GM12865 (cell line): ENCODE results near the gene EGR2.
A peak's percentile ranks its signal among the peaks of the same experiment; 100 is the strongest.

ENCODE experiments used
- DNase-seq: peaks from one replicate; pipeline ENCODE4 v3.0.0; 2010; ENCODE audit warnings: low read depth
- H3K4me3 ChIP-seq: 2 replicates; pipeline ENCODE4 v1.5.1; 2011; ENCODE audit warnings: mild to moderate bottlenecking, low read depth, low read length, control low read depth
- TF ChIP-seq, protein P1 (sequence below): IDR thresholded peaks from 2 replicates; pipeline ENCODE4 v1.5.1; 2011; ENCODE audit warnings: low read length, control low read depth, low read depth, inconsistent platforms; ENCODE audit not compliant: insufficient read depth; ENCODE audit errors: missing control alignments

Gene EGR2

DNA sequence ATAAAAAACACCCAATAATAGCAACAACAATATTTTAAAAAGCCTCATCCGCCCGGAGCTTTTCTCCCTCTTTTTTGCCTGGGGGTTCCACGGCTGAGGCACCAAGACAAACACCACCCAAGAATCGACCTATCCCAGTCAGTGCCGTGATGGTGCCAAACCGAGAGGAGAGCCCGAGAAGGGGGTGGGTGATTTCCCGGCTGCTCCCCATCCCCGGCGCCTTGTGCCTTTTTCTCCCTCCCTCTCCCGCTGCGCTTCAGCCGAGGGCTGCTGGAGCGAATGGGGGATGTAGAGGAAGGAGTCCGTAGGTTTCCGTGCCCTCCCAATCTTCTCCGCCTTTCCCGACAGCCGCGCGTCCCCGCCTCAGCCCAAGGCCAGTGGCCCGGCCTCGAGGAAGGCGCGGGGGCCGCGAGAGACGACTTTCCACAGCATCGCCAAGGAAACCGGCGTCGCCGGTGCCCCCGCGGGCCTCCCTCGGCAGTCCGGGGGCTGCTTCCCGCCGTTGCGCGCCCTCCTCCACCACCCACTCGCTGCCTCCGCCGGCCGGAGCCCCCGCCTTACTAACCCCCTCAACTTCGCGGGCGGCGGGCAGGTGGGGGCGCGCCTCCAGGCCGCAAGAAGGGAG is 1.3 kb downstream of the EGR2 start:
- no peak for DNase-seq
- H3K4me3 ChIP-seq: peak overlapping the region; percentile 71
- TF ChIP-seq, protein P1, sequence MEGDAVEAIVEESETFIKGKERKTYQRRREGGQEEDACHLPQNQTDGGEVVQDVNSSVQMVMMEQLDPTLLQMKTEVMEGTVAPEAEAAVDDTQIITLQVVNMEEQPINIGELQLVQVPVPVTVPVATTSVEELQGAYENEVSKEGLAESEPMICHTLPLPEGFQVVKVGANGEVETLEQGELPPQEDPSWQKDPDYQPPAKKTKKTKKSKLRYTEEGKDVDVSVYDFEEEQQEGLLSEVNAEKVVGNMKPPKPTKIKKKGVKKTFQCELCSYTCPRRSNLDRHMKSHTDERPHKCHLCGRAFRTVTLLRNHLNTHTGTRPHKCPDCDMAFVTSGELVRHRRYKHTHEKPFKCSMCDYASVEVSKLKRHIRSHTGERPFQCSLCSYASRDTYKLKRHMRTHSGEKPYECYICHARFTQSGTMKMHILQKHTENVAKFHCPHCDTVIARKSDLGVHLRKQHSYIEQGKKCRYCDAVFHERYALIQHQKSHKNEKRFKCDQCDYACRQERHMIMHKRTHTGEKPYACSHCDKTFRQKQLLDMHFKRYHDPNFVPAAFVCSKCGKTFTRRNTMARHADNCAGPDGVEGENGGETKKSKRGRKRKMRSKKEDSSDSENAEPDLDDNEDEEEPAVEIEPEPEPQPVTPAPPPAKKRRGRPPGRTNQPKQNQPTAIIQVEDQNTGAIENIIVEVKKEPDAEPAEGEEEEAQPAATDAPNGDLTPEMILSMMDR: no peak

DNA sequence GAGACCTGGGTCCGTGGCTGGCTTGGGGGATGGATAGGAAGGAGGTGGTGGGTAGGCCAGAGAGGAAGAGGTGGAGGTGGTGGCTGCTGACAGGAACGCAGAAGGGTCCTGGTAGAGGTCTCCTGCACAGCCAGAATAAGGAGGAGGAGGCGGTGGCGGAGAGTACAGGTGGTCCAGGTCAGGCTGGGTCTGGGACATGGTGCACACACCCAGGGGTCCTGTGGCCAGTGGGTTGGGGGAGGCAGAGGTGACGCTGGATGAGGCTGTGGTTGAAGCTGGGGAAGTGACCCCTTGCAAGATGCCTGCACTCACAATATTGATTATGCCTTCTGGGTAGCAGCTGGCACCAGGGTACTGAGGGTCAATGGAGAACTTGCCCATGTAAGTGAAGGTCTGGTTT is 2.2 kb downstream of the EGR2 start:
- peak overlapping the region; percentile 71 for H3K4me3 ChIP-seq
- no peak for DNase-seq
- TF ChIP-seq, protein P1: no peak

DNA sequence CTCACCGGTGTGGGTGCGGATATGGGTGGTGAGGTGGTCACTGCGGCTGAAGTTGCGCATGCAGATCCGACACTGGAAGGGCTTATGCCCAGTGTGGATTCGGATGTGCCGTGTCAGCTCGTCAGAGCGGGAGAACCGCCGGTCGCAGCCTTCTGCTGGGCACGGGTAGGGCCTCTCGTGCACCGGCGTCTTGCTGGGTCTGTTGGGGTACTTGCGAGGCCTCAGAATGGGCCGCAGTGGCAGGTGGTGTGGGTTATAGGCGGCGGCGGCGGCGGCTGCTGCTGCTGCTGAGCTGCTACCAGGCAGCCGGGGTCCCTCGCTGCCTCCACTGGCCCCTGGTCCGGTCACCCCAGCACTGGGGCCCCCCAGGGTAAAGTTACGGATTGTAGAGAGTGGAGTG is 2.7 kb downstream of the EGR2 start:
- no peak overlapping the region for H3K4me3 ChIP-seq
- DNase-seq: no peak
- TF ChIP-seq, protein P1: no peak

DNA sequence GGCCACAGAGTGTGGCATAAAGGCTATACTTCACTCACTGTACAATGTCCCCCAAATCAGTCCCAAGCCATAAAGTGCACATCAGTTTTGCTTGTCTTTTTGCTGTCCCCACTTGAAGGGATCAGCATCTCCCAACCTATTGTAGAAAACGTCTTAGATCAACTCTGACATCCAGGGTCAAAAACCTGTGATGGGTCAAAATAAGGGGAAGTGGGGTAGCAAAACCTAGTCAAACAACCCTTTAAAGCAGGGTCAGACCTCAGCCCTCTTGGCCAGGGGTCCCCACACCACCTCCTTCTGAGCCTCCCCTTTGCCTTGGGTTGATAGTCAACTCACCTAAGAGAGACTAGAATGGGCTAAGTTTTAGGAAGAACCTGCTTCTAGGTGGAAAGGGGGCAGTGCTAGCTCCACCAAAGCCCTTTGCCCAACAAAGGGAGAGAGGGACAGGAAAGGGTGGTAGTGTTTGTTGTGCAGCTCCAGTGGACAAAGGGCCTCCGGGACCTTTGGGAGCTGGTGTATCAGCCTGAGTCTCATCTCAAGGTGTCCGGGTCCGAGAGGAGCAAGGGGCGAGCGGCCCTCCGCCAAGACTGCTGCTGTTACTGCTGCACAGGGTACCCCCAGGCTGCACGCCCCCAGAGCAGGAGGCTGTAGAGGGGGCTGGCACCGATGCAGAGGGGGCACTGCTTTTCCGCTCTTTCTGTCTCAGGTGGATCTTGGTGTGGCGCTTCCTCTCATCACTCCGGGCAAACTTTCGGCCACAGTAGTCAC is 3.3 kb downstream of the EGR2 start:
- TF ChIP-seq, protein P1: no peak
- DNase-seq: no peak
- no peak overlapping the region for H3K4me3 ChIP-seq

DNA sequence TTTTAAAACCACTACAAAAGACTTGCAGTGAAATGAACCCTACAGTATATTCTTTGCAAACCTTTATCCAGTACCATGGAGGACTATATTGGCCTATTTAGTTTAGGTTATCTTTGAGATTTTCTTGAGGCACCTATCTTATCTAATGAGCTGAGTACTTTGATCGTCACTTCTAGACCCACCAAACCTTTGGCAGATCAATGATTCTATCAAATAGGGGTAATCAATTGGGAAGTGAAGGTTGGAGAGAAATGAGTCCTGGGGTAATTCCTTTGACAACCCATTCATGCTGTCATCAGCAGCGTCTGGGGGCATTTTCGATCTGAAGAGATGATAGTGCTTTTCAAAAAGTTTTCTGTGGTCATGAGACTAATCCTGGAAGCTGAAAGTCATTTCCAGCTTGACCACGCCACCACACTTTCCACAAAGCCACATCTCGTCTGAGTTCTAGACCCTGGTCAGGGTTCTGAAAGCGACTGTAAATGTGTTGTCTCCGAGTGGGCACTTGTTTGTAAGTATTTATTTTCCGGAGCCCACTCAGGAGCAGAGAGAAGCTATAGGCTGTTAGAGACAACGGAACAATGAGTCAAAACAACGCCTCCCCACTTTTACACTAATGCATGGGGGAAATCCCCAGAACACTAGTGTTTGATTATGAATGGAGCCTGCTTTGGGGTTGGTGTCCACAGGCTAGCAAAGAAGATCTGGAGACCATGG is 4.8 kb downstream of the EGR2 start:
- no peak overlapping the region for H3K4me3 ChIP-seq
- TF ChIP-seq, protein P1: no peak
- DNase-seq: peak; percentile 91

DNA sequence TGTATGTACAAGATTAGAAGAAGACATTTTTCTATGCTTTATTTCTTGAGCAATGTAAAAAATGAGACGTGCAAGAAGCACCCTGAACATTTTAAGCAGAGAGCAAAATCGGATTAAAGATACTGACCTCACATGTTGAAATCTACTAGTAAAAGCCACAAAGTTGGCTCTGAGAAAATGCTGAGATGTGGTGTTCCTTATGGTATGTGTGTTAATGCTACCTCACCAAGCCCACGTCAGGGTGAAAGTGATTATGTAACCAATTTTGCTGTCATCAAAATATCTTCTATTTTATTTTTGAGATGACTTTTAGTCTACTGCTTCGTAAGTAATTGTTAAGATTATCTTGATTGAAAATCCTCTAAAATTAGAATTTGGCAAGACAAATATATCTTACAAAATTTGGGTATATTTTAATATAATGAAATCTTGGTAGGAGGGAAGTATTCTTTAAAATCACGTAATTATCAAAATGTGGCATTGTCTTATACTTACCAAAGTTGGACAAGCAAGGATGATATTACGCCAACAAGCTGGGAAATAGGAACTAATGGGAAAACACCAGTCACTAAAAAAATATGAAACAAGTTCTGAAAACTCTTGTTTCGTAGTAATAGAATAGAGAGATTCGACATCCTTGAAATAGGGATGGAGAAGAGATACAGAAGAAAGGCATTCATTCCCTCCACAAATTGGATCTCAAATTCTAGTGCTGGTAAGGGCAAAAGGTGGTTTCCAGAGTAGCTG is 5.8 kb downstream of the EGR2 start:
- no peak for DNase-seq
- H3K4me3 ChIP-seq: no peak overlapping the region
- TF ChIP-seq, protein P1: no peak
